HG02588 (cell line): ENCODE data around the gene R3HCC1L.

Experiments
- ATAC-seq: cut with Tn5 transposase; IDR thresholded peaks from one replicate; pipeline ENCODE4 v1.9.1; 2021; ENCODE audit warnings: mild to moderate bottlenecking, moderate library complexity; ENCODE audit not compliant: unreplicated experiment

Gene R3HCC1L

GRCh38 chr10:98270786-98271185 lies 136.3 kb downstream of the R3HCC1L start:
- ATAC-seq: no peak

DNA sequence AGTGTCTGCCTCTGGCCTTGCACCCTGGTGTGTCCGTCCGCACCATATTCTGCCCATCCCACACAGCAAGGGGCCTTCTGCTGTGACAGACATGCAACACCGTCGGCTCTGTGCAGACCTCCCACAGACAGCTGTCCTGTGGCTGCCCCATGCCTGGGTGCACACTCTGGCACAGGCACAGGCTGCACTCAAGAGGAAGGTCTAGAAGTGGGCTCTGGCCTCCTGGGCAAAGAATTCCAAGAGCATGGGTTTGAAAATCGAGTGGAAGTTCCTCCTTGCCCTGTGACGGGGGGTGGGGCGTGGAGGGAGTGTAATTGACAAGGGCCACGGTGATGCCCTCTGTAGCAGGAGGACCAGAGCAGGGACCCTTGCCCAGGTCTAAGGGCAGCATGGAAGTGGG lies 137.8 kb downstream of the R3HCC1L start:
- no peak for ATAC-seq

DNA sequence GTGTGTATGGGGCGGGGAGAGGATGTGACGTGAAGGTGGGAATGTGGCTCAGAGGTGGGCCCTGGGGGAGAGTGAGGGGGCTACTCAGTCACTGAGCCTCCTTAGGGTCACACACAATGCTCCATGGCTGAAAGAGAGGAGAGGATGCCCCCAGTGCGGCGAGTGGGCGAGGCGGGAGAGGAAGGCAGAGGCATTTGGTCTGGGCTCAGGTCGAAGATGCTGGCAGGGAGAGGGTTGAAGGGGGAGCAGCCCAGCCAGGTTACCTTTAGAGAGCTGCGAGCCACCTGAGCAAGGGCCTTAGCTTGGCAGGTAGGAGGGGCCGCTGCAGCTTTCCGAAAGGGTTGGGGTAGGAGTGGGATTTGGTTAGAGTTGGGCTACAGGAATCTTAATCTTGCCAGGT lies 138.2 kb downstream of the R3HCC1L start:
- ATAC-seq: no peak

DNA sequence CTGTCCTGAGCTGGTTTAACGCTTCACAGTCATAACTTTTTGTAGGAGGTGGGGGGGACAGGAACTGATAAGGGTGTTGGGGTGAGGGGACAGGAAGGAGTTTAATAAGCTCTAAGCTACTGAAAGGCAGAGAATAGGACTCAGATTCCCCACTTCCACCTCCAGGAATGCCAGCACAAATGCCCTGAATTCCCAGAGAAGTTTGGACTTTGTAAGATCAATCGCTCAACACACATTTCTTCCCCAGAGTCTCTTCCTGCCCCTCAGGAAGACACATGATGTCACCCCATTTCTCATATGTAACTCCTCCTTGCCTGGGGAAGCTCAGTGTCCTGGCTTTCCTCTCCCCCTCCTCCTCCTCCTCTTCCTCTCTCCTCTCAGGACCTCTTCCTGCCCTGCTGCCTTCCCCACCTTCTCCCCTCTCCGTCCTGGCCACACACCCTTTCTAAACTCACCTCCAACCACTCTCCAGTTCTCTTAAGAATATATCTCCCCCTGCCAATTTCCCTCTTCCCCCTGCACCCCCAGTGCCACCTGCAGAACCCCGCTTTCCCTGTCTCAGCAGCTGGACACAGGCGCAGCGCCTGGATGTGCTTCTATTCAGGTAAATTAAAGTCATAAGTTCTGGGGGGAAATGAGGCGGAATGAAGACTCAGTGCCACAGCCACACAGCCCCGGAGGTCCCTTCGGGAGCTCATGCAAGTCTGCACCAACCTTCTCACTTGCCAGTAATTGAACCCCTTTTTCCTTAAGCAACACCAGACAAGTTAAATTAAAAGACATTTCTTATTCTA lies 138.8 kb downstream of the R3HCC1L start:
- ATAC-seq: no peak

GRCh38 chr10:98274562-98274961 lies 140.1 kb downstream of the R3HCC1L start:
- ATAC-seq: no peak

DNA sequence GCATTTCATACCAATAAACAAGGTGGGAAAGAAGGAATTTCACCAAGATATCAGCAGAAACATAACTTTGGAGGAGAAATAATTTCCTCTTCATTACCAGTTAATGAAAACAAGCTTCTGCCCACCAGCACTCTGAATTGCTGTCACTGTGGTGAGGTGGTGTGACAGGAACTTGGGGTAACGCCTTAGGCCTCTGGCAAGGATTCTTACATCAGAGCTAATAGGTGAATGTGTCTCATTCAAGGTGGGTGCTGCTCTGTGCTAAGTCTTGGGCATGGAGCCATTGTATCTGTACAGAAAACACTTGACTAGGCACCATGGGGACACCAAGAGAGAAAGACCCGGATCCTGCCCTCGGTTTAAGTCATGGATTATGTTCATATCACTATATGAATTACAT lies 141.9 kb downstream of the R3HCC1L start:
- no peak for ATAC-seq

DNA sequence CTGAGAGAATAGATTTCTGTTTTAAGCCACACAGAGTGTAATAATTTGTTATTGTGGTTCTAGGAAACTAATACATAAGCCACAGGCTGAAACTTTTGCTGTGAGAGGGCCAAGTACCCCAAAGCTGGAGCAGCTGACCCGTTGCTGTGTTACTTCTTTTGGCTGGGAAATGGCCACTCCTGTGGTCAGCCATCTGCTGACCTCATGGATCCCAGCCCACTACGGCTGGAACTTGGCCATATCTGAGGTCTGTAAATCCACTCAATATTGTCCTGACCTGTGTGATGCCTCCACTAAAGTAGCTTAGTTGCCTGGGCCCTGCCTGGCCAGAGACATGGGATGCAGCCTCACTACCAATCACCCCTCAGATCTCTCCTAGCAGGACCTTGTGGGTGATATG lies 151.0 kb downstream of the R3HCC1L start:
- no peak for ATAC-seq

GRCh38 chr10:98286419-98286818 lies 152.0 kb downstream of the R3HCC1L start:
- no peak for ATAC-seq

GRCh38 chr10:98287321-98287720 lies 152.9 kb downstream of the R3HCC1L start:
- no peak for ATAC-seq

GRCh38 chr10:98289802-98290209 lies 155.3 kb downstream of the R3HCC1L start:
- no peak for ATAC-seq

- ATAC-seq: no peak
Observed at GRCh38 chr10:98292971-98293370, 158.5 kb downstream of the R3HCC1L start.

GRCh38 chr10:98293550-98294269 lies 159.3 kb downstream of the R3HCC1L start:
- ATAC-seq: no peak

DNA sequence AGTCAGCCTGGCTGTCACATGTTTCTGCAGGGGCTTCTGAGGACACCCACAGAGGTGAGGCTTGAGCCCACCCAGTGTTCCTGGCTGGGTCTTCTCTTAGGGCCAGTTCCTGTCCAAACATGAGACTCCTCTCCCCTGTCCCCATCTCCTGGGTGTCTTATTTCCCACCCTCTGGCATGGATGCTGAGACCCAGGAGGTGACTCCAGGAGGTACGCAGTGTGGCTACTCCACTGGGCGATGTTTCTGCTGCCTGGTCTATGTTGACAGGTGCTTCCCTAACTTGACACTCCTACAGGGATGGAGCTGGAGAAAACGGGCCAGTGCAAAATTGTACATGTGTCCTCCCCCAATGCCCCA lies 159.8 kb downstream of the R3HCC1L start:
- ATAC-seq: no peak
